Cerebellar nuclear complex (tissue), 1 donor: Measurements from ENCODE around the gene BSG.

Source experiments
- DNase-seq, 2 experiments: peaks; one replicate each; lab custom pipeline; 2025; lab: John Stamatoyannopoulos, UW

Gene BSG

GRCh38 chr19:572140-572742, at the start of gene BSG:
TSS of gene BSG (plus strand) at chr19:572596. CDS start at chr19:572635, 39 bp downstream.
- peak; percentile 59 to 70 for DNase-seq

DNA sequence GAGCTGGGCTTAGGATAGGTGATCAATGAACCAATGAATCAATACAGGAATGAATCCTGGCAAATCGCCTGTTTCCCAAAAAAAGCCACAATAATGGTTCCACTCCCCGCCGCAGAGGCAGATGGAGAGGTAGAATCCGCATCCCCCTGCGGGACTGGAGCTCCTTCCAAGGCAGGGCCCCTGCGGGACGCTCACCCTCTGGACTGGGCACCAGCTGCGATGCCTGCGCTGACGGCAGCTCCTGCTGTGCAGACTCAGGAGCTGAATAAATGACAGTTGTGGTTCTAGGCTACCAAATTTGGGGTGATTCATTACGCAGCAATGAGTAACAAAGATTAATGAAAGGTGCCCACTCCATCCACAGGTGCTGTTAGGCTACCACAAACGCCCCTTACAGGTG, 49.7 kb upstream of the BSG start:
- DNase-seq: no peak

GRCh38 chr19:524062-524674, 48.2 kb upstream of the BSG start:
- DNase-seq: no peak

DNA sequence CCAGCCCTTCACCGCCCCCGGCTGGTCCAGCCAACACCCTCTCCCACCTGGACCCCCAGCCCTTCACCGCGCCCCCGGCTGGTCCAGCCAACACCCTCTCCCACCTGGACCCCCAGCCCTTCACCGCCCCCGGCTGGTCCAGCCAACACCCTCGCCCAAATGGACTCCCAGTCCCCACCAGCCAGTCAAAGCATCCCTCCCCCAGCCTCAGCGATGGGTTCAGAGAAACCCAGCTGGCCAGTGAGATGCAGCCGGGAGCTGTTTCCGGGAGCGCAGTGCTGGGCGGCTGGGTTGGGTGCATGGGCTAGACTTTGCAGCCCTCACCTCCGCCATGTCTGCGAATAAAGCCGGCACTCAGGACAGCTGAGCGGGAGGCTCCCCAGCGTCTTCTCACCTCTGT, 47.4 kb upstream of the BSG start:
- DNase-seq: no peak

- no peak for DNase-seq
Observed at GRCh38 chr19:525857-526419, 46.5 kb upstream of the BSG start.

DNA sequence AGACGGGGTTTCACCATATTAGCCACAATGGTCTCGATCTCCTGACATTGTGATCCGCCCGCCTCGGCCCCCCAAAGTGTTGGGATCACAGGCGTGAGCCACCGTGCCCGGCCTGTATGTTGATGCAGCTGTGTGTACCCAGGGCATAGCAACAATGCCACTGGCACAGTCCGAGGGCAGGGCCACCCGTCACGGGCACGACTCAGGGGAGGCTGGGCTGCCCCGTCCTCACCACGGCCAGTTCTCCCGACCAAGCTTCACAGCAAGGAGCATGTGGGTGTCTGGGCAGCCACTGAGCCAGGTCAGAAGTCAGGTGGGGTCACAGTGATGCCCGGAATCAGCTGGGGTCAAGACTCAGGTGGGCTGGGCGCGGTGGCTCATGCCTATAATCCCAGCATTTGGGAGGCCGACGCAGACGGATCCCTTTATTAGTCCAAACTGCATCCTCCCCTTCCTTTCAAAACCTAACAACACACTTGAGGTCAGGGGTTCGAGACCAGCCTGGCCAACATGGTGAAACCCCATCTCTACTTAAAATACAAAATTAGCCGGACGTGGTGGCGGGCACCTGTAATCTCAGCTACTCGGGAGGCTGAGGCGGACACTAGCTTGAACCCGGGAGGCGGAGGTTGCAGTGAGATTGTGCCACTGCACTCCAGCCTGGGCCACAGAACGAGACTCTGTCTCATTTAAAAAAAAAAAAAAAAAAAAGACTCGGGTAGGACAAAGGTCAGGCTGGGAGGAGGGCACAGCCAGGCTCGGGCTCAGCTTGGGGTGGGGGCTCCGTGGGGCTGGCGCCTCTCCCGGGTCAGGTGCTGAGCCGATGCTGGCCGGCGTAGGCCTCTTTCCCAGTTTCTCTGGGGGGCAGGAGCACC, 42.0 kb upstream of the BSG start:
- no peak for DNase-seq

DNA sequence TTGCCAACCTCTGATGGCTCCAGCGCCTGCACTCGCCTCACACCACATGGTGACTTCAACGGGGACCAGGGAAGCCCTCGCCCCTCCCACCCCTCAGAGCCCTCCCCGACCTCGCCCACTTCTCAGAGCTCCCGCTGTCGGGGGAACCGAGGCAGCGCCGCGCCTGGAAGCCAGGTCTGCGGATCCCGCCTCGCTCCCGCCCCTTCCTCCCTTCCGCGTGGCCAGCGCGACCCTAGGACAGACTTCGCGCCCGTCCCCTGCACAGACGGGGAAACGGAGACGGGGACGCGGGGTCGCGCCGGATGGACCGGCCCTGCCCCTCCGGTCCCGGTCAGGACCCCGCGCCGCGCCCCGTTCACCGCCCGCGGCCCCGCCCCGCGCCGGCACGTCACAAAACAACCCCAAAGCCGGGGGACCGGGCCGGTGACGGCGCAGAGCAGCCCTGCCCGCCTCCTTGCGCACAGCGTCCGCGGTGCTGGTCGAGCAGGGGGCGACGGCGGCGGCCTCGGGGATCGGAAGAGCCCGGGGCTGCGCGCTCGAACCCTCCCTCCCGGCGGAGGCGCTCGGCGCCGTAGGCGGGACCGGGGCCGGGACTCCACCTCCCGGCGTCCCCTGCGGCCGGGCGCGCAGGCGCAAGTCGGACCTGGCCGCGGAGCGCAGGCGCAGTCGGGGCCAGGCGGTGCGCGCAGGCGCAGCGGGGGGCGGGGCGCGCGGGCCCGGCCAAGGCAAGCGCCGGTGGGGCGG, 41.2 kb upstream of the BSG start:
- DNase-seq: no peak

GRCh38 chr19:531753-532560, 40.4 kb upstream of the BSG start, which contains the start of gene CDC34:
TSS of gene CDC34 (plus strand) at chr19:531760. CDS start at chr19:531932, 172 bp downstream.
- no peak for DNase-seq

DNA sequence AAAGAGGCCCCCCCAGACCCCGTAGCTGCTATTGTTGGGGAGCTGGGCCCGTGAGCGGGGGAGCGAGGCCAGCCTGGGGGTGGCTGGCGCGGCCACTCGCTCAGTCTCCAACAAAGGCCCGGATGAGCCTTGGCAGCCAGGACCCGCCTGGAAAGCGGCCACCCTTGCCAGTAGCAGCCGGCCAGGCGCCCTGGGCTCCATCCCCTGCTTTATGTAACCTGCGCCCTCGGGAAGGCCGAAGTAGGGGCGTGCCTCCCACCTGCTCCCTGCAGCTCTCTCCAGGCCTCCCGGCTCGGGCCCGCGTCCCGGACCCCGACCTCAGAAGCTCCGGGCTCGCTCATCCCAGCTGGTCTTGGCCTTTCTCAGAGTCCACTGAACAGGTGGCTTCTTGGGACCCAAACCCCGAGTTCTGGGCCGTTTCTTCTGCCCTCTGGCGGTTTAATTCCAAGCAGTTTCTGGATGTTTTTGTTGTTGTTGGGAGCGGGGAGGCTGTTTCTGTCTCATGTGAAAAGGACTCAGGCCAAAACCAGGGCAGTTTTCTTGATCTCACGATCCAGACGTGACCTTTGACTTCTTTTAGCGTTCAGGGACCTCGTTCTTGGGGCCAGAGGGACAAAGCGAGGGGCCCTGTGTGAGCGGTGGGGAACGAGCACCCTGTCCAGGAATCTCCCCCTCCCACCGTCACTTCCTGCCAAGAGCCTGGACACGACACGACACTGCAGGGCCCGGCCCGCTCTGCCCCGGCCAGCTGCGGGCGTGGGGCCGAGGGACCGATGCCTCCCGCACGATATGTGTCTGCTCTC, 39.6 kb upstream of the BSG start:
- DNase-seq: peak in 1 of 2 experiments; percentile 74

DNA sequence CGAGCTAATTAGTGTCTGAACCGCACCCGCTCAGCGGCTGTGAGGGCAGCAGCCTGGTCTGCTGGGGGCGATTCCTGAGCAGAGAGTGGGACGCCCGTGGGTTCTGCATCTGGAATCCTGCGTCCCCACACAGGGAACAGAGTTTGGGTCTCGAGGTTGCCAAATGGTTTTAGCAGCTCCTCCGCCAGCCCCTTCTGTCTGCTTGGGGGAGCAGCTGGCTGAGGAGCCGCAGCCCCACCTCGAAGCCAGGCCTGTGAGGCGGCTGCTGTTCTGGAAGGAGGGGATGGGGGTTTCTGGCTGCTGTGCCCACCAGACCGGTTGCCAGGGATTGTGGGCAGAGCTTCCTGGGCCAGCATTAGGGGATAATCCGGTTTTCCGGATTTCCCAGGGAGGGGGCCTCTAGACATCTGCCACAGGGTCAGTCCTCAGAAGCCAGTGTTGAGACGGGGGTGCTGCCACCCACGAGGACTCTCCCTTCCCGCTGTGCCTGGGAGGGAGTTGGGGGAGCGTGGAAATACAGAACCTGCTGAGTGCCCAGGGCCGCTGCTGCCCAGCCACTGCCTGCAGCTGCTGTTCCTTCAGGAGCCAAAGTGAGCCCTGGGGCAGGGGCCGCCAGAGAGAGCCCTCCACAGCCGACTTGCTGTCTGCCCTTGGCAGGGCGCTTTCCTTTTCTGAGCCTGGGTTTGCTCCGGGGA, 38.9 kb upstream of the BSG start:
- DNase-seq: no peak

GRCh38 chr19:534088-534487, 38.3 kb upstream of the BSG start:
- DNase-seq: no peak

- no peak for DNase-seq
Observed at GRCh38 chr19:535017-535835, 37.2 kb upstream of the BSG start.

DNA sequence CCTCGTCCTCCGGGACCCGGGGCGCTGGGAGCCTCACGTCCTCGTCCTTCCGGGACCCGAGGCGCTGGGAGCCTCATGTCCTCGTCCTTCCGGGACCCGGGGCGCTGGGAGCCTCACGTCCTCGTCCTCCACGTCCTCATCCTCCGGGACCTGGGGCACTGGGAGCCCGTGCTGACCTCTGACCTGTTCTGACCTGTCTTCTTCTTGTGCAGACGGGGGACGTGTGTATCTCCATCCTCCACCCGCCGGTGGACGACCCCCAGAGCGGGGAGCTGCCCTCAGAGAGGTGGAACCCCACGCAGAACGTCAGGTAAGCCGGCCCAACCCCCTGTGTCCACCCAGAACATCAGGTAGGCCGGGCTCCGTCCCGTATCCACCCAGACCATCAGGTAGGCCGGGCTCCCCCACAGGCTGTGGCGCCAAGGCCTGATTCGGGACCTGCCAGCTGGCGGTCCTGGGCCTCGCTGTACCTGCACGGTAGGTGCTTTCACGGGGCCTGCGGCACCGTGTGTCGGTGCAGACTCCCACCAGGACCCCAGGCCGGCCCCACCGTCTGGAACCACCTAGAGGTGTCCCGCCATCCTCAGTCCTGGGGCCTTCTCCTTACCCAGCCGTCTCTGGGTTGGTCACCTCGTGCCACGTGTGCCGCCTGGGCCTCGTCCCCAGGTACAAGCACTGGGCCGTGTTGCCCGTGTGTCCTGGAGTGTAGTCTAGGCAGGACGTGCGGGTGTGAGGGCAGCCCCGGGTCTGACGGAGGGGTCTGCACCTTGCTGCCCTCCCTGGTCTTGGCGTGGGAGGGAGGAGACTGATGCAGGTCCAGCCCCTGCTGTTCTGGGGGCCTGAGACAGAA, 36.1 kb upstream of the BSG start:
- DNase-seq: no peak

GRCh38 chr19:536881-537404, 35.5 kb upstream of the BSG start:
- DNase-seq: no peak

GRCh38 chr19:538641-539428, 33.6 kb upstream of the BSG start:
- DNase-seq: no peak

DNA sequence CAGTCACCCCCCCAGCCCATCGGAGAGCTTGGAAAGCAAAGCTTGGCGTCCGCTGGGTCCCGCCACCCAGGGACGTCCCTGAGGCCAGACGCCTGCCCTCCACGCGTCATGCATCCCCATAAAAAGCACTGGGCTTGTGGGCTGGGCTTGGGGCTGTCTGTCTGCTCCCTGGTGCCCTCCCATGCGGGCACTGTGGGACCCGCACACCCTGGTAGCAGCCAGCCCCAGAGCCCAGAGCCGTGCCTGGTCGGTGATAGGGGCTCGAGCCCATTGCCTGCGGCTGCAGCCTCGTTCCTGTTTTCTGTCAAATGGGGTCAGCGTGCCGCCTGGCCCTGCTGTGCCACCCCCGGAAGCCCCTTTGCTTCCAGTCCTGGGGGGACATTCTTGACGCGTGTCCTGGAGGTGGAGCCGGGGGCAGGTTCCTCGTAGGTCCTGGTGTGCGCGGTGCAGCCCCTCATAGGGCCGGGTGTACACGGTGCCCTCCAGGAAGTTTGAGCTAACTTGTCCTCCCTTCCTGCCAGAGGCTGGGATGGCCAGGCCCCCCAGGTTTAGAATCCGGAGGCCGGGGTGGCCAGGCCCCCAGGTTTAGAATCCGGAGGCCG, 32.9 kb upstream of the BSG start:
- DNase-seq: no peak
